Stimulated activated CD8-positive, alpha-beta memory T cell treated with anti-CD3 and anti-CD28 coated beads, Interleukin-15, amount 100 ng/mL, for 4 hours (primary cell): ENCODE data around the gene PPRC1.
A peak's percentile ranks its signal among the peaks of the same experiment; 100 is the strongest.

Experiments
- DNase-seq, 2 donors: peaks; one replicate each; pipeline ENCODE4 v3.0.0-alpha.2; 2020; ENCODE audit warnings: low read depth in 2 of 2

The PPRC1 gene

GRCh38 chr10:102132563-102133372, at the start of gene PPRC1:
PPRC1 (plus strand) TSS chr10:102133040; CDS start chr10:102133069, 29 bp downstream.
- peak; percentile 94 to 97 for DNase-seq

- DNase-seq, result no peak
Observed at GRCh38 chr10:102083541-102083940, 49.3 kb upstream of the PPRC1 start.

GRCh38 chr10:102085336-102085735, 47.5 kb upstream of the PPRC1 start:
- no peak for DNase-seq

- no peak for DNase-seq
Observed at GRCh38 chr10:102086196-102086595, 46.6 kb upstream of the PPRC1 start.

- no peak for DNase-seq
Observed at GRCh38 chr10:102090772-102091171, 42.1 kb upstream of the PPRC1 start.

GRCh38 chr10:102096449-102096848, 36.4 kb upstream of the PPRC1 start:
- no peak for DNase-seq

- no peak for DNase-seq
Observed at GRCh38 chr10:102101152-102101551, 31.7 kb upstream of the PPRC1 start.

GRCh38 chr10:102102421-102102820, 30.4 kb upstream of the PPRC1 start:
- no peak for DNase-seq

- no peak for DNase-seq
Observed at GRCh38 chr10:102106998-102107397, 25.8 kb upstream of the PPRC1 start.

- no peak for DNase-seq
Observed at GRCh38 chr10:102109166-102110116, 23.4 kb upstream of the PPRC1 start.

- DNase-seq, result no peak
Observed at GRCh38 chr10:102111276-102111675, 21.6 kb upstream of the PPRC1 start.

GRCh38 chr10:102112210-102112817, 20.5 kb upstream of the PPRC1 start:
- no peak for DNase-seq

GRCh38 chr10:102113261-102113955, 19.4 kb upstream of the PPRC1 start:
- no peak for DNase-seq

- no peak for DNase-seq
Observed at GRCh38 chr10:102113956-102114857, 18.6 kb upstream of the PPRC1 start.

- peak; percentile 62 to 67 for DNase-seq
Observed at GRCh38 chr10:102114861-102115618, 17.8 kb upstream of the PPRC1 start.

GRCh38 chr10:102115775-102116174, 17.1 kb upstream of the PPRC1 start:
- no peak for DNase-seq

- DNase-seq, result no peak
Observed at GRCh38 chr10:102116656-102117055, 16.2 kb upstream of the PPRC1 start.

- DNase-seq, result peak in 1 of 2 donors; percentile 36
Observed at GRCh38 chr10:102117391-102118159, 15.3 kb upstream of the PPRC1 start.

GRCh38 chr10:102118867-102119266, 14.0 kb upstream of the PPRC1 start:
- no peak for DNase-seq
